HG02884 (cell line): ENCODE measurements around the gene ASAP3.

Experiments
- ATAC-seq: cut with Tn5 transposase; IDR thresholded peaks from one replicate; pipeline ENCODE4 v1.9.1; 2021; ENCODE audit warnings: mild to moderate bottlenecking, moderate library complexity; ENCODE audit not compliant: unreplicated experiment

ASAP3 gene

DNA sequence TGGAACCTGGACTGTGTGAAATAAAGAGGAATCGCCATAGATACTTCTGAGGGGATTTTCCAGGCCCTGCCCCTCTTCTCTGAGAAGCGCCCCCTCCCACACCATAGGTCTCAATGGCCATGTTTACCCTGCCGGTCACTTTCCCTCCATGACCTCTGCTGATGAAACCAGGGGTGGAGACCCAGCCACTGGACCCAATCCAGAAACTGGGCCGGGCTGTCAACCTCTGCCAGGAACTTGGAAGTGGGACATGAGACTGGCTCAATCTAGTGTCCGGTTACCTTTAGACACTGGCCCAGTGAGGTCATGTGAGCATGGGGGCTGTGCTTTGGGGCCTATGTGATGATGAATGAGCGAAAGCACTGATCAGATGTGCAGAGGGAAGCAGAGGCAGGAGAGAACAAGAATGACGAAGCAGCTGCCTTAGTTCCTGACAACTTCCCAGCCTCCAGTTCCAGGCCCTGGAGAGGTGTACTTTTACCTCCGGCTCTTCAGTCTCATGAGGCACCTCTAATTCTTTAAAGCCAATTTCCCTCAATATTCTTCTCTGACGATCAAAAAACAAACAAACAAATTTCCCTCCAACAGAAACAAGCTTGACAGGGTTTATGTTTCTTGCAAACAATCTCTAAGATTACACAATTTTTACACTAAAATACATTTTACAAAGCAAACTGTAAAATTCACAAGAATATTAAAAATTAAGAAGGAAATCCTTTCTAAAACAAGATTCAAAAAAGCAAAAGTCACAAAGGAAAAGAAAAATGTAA lies 4.9 kb downstream of the ASAP3 start:
- no peak for ATAC-seq

DNA sequence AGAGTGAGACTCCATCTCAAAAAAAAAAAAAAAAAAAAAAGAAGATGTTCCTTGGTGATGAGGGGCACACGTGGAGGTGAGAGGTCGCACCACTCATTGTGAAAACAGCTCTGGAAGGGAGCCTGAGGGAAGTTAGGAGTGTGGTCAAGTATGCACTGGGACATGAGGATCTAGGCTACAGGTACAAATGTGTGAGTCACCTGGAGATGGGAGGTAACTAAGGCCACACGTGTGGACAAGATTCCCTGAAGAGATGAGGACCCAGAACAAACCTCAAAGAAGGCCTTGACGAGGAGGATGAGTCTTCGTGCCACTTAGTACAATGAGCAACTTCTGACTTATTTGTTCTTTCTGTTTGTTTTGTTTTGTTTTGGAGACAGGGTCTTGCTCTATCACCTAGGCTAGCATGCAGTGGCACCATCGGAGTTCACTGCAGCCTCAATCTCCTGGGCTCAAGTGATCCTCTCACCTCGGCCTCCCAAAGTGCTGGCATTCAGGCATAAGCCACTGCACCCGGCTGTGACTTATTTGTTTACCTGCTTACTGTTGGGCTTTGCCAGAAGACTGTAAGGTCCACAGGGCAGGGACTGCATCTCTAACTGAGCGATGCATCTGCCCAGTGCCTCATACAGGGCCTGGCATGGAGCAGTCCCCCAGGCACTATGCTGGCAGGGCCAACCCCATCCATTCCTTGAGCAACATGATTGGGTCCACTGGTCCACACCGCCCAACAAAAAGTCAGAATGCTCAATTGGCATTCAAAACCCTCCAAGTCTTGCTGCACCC lies 6.4 kb downstream of the ASAP3 start:
- ATAC-seq = no peak

DNA sequence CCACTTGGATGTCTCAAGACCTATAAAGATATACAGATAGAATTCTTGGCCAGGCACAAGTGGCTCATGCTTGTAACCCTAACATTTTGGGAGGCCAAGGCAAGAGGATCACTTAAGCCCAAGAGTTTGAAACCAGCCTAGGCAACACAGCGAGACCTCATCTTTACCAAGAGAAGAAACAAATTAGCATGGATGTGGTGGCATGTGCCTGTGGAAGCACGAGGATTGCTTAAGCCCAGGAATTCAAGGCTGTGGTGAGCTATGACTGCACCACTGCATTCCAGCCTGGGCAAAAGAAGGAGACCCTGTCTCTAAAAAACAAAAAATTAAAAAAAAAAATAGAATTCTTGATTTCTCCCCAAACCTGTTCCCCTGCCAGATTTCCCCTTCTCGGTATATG lies 8.3 kb downstream of the ASAP3 start:
- no peak for ATAC-seq

DNA sequence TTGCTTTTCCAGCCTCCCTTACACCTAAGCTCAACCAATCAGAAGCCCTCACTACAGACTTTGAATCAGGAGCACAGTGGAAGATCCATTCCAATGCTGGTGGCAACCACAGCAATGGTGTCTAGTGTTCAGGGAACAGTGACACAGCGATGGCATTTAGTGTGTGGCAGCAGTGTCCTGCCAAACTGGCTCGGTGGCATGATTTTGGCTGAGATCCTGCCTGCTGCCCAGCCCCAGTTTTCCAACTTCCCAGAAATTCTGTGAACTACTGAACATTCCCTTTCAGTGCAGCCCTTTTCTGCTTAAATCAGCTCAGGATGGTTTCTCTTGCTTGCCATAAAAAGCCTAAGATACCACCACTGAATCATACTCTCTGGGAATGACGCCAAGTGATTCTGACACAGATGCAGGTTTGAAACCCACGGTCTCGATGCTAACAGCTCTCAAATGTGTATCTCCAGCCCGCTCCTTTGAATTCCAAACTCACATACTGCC lies 8.8 kb downstream of the ASAP3 start:
- ATAC-seq = no peak

DNA sequence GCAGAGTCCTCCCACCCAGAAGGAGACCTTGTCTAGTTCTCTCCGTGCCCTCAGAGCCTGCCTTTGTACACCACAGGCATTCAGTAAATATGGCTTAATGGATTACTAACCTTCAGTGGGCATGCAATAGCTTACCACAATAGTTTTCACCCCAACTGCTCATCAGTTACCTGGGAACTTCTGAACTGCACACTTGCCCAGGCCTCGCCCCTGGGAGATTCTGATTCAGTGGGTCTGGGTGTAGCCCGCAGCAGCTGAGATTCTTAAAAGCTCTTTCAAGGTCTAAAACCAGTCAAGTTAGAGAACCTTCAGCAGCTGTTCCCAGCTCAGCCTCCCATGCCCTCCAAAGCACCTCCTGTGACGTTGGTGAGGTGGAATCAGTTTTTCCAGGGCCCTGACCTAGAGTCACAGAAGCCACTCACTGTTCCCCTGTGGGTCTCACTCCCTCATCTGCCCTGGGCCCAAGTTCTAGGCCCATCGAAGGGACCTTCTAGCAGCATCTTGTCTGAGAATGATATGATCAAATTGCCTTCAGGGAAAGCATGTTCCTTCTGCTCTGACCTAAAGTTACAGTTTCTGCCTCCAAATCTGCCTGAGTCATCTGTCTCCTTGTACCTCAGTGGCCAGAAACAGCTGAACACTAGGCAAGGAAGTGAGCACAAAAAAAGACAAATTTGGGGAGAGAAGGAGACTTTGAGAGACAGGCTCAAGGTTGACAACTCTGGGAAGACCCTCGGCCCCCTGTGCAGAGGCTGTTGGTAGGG lies 10.8 kb downstream of the ASAP3 start:
- ATAC-seq = no peak

DNA sequence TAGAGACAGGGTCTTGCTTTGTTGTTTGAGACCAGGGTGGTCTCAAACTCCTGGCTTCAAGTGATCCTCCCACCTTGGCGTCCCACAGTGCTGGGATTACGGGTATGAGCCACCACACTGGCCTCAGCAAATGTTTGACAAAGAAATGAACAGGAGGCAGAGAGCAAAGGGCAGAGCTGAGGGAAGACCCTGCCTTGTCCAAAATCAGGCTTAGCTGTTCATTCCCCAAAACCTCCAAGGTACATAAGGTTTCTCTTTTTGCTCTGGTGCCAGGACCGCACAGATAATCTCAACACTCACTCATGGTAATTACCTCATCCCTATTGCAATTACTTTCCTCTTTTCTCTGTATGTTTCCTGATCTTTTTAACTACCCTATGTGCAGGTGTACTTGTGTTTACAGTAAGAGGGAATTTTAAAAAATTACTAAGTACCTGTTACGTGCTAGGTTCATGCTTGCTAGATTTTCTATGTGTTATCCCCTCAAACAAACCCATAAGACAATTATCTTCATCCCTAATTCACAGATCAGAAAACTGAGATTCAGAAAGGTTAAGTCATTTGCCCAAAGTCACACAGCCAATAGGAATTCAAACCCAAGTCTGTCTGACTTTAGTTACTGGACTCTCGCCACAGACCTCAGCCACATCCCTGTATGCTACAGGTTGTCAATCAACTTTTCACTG lies 11.5 kb downstream of the ASAP3 start:
- ATAC-seq = no peak

DNA sequence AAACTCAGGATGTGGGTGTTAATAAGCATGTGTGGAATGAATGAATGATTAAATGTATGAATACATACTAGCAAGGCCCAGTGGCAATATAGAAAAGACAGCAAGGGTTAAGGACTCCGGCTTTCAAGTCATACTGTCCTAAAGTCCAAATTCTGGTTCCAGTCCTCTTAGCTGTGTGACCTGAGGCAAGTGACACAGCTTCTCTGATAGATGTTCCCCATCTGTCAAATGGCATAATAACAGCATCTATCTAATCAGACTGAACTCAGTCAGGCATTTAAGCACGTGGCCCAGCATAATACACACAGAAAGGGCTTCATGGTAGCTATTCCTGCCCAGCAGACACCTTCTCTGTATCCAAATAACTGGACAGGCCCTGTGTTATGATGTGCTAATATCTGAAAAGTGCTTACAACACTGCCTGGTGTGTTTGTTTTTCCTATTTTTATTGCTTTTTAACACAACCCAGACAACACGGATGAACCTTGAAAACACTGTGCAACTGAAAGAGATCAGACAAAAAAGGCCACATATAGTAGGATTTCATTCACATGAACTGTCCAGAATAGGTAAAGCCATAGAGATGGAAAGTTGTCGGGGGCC lies 12.4 kb downstream of the ASAP3 start:
- ATAC-seq = no peak

DNA sequence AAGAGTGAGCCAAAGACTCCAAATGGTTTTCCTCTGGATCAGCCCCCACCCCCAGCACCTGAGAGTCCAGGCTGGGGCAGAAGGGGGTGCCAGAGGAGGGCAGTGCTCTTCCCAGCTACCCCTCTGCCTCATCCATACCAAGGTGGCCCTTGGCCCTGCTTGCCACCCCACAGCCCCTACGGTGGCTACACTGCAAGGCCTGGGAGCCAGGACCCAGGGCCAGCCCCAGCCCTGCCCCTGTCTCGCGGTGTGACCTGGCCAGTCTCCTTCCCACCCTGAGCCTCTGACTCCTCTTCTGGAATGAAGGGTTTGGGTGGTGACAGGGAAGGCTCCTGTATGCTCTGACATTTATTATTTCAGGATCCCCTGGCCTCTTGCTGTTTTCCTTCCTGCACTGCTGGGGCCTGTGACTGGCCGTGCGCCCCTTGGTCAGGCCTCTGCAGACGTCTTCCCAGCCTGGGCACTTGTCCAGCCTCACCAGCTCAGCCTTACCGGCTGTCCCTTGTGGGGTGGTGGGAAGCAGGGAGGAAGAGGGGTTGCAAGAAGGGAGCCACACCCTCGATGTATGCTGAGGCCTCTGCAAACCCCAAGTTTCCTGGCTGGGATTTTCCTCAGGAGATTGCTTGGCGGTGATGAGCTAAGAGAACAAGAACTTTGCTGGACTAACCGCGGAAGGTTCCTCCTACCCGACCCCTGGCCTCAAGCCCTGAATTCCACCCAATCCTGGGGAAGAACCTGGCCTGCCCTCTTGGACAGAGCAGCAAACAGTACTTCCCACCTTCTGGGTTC lies 13.5 kb downstream of the ASAP3 start:
- ATAC-seq = no peak

DNA sequence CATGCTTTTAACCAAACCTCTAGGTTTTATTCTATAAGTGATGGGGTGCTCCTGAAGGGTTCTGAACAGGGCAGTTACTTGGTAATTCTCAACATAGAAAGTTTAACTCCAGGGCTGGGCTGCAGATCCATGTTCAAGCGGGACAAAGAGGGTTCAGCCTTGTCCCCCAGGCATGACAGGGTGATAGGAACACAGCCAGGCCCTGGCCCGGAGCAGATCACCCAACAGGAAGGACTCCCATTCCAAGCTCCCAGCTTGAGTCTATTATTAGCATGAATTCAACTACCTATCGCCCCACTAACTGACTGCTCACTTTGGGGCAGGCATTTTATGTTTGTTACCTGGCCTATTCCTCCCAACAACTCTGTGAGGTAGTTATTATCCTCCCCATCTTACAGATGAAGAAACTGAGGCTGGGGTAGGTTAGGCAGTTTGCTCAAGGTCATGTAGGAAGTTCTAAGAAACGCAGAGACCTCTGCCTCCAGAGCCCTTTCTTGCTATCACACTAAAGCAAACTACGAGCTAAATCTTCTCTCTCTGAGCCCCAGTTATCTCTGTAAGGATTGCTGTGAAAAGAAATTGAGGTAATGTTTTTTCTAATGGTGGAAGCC lies 14.5 kb downstream of the ASAP3 start:
- no peak for ATAC-seq

DNA sequence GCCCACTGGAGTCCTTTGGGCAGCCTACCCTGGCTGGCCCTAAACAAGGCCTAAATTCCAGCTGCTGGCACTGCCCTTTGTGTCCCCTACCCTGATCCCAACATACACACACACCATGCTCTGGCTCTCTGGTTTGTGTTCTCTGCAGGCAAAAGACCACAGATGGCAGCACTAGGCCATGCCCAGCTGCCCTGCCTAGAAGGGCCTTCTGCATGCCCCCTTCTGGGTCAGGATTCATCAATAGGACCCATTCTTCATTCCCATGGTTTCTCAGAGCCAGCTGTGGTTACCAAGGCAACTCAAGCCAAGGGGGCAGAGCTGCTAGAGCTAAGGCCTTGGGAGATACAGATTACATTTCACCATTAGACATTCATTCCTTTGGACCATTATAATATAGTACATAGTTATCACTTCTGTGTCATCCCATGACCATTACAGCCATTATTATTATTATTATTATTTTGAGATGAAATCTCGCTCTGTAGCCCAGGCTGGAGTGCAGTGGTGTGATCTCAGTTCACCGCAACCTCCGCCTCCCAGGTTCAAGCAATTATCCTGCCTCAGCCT lies 17.5 kb downstream of the ASAP3 start:
- ATAC-seq = no peak

DNA sequence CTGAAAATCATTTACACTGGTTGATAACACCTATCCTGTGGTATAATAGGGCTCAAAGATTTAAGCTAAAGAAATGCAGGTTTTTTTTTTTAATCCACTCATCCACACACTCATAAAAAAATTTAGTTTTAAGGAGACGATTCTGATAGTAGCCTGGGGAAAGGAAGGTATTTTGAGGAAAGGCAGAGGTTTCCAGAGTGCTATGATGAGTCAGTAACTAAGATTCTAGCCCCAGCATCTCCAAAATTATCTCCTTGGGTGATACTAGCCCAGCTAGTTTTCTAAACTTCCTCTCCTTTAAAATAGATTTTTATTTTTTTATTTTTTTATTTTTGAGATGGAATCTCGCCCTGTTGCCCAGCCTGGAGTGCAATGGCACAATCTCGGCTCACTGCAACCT lies 20.7 kb downstream of the ASAP3 start:
- no peak for ATAC-seq

DNA sequence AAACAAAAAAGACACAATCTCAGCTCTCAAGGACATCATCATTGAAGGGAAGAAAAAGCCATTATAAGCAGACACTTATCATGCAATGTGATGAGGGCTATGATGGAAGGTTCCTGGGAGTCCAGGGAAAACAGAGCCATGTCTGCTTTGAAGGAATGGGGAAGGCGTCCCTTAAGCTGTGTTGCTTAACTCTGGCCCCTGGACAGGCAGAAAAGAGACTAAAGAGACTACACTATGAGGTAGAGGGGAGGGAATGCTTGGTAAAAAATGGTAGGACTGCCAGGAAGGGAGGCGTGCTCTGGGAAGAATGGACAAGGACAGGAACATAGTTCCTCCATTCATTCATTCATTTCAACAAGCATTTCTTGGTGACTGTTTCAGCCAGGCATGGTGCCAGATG lies 21.2 kb downstream of the ASAP3 start:
- no peak for ATAC-seq

DNA sequence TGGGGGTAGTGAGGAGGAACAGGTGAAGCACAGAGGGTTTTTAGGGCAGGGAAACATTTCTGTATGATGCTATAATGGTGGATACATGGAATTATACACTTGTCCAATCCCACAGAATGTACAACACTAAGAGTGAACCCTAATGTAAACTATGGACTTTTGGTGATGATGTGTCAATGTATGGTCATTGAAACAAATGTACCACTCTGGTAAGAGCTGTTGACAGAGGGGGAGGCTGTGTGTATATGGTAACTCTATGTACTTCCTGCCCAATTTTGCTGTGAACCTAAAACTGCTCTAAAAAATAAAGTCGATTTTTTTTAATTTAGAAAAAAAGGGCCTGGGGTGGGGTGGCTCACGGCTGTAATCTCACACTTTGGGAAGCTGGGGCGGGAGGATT lies 22.9 kb downstream of the ASAP3 start:
- no peak for ATAC-seq

DNA sequence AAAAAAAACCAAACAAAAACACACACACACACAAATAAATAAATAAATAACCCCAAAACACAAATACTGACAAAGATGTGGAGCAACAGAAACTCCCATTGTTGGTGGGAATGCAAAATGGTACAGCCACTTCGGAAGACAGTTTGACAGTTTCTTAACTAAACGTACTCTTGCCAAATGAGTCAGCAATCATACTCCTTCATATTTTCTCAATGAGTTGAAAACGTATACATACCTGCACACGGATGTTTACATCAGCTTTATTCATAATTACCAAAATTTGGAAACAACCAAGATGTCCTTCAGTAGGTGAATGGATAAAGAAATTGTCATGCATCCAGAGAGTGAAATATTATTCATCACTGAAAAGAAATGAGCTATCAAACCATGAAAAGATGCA lies 23.5 kb downstream of the ASAP3 start:
- ATAC-seq = no peak

DNA sequence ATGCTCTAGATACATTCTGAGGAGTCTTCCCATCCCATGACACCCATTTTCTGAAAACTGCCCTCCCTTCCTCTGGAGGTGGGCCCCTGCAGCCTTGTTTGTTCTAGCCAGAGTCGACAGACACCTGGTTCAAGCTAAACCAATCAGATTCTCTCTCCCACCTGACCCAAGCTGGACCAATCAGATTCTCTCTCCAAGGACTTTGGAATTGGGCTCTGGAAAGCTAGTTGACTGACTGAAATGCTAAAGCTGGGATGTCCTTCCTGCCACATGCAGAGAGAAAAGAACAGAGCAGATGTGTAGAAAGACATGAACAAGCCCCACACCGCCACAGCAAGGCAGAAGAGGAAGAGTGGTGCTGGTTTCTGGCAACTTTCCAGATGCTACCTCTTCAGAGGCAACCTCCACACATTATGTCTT lies 24.6 kb downstream of the ASAP3 start:
- ATAC-seq = no peak

DNA sequence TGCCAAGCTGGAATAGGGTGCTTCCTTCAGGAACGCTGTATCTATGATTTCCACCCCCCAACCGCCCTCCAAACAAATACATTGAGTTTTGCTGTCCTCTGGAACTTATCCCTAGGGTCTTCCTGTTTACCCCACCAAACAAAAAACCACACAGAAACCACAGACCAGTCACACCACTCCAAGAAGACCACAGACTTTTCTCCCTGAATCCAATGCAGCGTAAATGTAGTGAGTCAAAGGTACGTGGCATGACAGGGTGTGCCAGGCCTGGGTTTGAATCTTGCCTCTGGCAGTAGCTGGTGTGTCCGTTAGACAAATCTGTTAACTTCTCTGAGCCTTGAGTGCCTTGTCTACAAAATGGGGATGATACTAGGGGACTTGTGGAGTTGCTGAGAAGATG lies 27.8 kb downstream of the ASAP3 start:
- ATAC-seq = no peak

DNA sequence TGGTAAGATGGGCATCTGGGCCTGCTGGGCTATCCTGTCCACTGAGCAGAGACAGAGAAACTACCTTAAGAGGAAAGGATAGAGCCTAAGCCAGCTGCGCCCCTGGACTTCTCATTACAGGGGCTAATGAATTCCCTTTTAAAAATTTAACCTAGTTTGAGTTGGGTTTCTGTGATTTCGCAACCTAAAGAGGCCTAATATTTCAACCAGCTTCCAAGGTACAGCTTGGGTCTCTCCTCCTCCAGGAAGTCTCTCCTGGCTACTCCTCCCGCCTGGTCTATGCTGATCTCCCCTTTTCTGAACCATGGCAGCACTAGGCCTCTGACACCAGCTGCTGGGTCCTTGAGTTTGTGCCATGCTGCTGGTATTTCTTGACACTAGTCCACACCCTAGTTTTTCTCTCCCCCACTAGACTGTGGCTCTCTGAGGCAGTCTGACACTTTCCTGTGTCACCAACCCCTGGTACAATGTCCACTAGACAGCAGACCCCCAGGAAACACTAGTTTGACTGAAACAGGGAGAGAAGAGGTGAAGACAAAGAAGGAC lies 30.5 kb downstream of the ASAP3 start:
- no peak for ATAC-seq

DNA sequence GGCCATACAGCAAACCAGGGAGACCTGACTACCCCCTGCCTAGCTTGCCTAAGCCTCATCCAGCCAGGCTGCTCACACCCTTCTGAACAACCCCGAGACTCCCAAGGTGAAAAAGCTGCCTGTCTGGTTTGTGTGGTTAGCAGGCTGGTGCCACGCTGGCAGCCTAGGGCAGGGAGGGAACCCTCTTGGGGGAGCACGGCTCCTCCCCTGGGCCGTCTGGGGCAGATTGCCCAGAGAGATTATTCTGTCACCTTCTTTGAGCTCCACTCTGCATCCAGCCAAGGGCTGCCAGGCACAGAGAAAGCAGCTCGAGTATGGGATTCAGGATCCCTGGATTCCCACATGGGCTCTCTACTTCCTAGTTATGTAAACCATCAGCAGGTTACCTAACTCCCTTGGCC lies 32.0 kb downstream of the ASAP3 start:
- ATAC-seq = no peak

DNA sequence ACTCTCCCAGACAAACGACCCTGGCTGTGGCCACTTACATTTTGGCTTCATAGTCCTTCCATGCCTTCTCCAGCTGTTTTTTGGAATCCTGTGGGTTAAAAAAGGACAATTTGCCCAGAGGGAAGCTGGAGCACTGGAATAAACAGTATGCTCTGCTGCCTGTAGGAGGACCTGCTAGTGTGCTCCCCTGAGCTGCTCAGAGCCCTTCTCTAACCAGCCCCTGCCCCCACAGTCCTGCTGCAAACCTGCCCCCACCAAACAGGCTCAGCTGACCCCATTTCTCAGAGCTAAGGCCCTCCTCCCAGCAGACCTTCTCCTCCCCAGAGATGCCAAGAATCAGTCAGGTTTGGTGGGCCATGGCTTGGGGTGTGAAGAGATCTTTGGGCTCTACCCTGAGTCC lies 32.5 kb downstream of the ASAP3 start:
- ATAC-seq = no peak
